ENCODE results near the gene NCBP3. TPM values are rescaled to one million over a fixed set of nuclear protein-coding genes. Genes with fewer than 3 reads are reported as not detected.

NCBP3 gene
- total and polyA plus RNA-seq, 2 donors (not counting 3 experiments of a cell fraction or from before 2014, with no cell fraction given): 18.2 to 51.1 TPM

GRCh38 chr17:3768341-3768740 lies 77.7 kb downstream of the NCBP3 start:
- no peaks in the 10 kb centered on the region for H3K27me3 ChIP-seq (ENCODE audit: control insufficient read depth in 2 of 2, insufficient read depth in 2 of 2, low read length in 2 of 2)
- no peak overlapping the region for H2AFZ ChIP-seq (ENCODE audit: low read depth, low read length)
- no peak overlapping the region for H3K4me3 ChIP-seq (replicated peaks in 1 of 3; ENCODE audit: insufficient read depth in 1 of 3, low read depth in 1 of 3, low read length in 3 of 3)
- no peaks in the 10 kb centered on the region for H3K9me1 ChIP-seq (replicated peaks; ENCODE audit: control insufficient read depth, extremely low read depth, insufficient read depth, low read length)
- H3K4me2 ChIP-seq (ENCODE audit: insufficient read depth, low read length): no peak overlapping the region
- FAIRE-seq (no peak), DNase-seq (ENCODE audit: low read depth, low spot score) (no peak)
- no peaks in the 10 kb centered on the region for H3K9me3 ChIP-seq (replicated peaks; ENCODE audit: control insufficient read depth, insufficient read depth, low read length)
- dilution Hi-C loops (cut with MboI; ENCODE audit: extremely low pct_ligation_motif_present, low sequenced_read_pairs) (no loop called here), intact Hi-C loops (cut with micrococcal nuclease) (no loop called here)
- H3K79me2 ChIP-seq (ENCODE audit: control insufficient read depth, insufficient read depth, low read length): no peaks in the 10 kb centered on the region
- BruUV-seq (replicated peaks): no TSS peak
- H3K36me3 ChIP-seq (ENCODE audit: control insufficient read depth in 2 of 2, extremely low read depth in 1 of 2, insufficient read depth in 2 of 2, low read length in 2 of 2): no peaks in the 10 kb centered on the region
- H3K27ac ChIP-seq (ENCODE audit: insufficient read depth, low read depth, low read length): no peak overlapping the region
- H3K9ac ChIP-seq (replicated peaks; ENCODE audit: extremely low read depth, insufficient read depth, low read length): no peak overlapping the region
- CTCF ChIA-PET: interaction anchor here (2.0 kb wide), 1 partner anchor 31 kb away, joined by 9 read pairs; no protein-coding TSS in a partner anchor
- H3K4me1 ChIP-seq (ENCODE audit: control insufficient read depth, extremely low read depth, insufficient read depth, low read length): peaks cover 2% of the 10 kb centered on the region
- H4K20me1 ChIP-seq (replicated peaks; ENCODE audit: control insufficient read depth, extremely low read depth, insufficient read depth, low read length): no peaks in the 10 kb centered on the region
- POLR2A ChIA-PET: no interaction called here
- TF ChIP-seq POLR2AphosphoS5 (IDR thresholded peaks at IDR 0.05; ENCODE audit: insufficient read depth, low read depth, low read length): no peak
- TF ChIP-seq MAX (IDR thresholded peaks at IDR 0.05; ENCODE audit: insufficient read depth, insufficient read length): no peak
- no peak for TF ChIP-seq EZH2 (IDR thresholded peaks at IDR 0.05; ENCODE audit: borderline replicate concordance, low read depth, low read length, severe bottlenecking)
- TF ChIP-seq GATA2 (IDR thresholded peaks at IDR 0.05; ENCODE audit: insufficient read depth, insufficient read length, low read depth, low read length): no peak
- TF ChIP-seq, protein P1, sequence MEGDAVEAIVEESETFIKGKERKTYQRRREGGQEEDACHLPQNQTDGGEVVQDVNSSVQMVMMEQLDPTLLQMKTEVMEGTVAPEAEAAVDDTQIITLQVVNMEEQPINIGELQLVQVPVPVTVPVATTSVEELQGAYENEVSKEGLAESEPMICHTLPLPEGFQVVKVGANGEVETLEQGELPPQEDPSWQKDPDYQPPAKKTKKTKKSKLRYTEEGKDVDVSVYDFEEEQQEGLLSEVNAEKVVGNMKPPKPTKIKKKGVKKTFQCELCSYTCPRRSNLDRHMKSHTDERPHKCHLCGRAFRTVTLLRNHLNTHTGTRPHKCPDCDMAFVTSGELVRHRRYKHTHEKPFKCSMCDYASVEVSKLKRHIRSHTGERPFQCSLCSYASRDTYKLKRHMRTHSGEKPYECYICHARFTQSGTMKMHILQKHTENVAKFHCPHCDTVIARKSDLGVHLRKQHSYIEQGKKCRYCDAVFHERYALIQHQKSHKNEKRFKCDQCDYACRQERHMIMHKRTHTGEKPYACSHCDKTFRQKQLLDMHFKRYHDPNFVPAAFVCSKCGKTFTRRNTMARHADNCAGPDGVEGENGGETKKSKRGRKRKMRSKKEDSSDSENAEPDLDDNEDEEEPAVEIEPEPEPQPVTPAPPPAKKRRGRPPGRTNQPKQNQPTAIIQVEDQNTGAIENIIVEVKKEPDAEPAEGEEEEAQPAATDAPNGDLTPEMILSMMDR (IDR thresholded peaks at IDR 0.05; ENCODE audit: extremely low read depth in 1 of 2, insufficient read depth in 1 of 2, low read depth in 1 of 2, low read length in 2 of 2): no peak
- no peak for TF ChIP-seq FOS (IDR thresholded peaks at IDR 0.05; ENCODE audit: borderline replicate concordance, insufficient read depth, low read length)
- TF ChIP-seq MYC (IDR thresholded peaks at IDR 0.05; ENCODE audit: low read depth, low read length): no peak
- TF ChIP-seq POLR2A (IDR thresholded peaks at IDR 0.05; ENCODE audit: low read depth, low read length): no peak
- TF ChIP-seq JUN (IDR thresholded peaks at IDR 0.05; ENCODE audit: borderline replicate concordance, insufficient read depth, insufficient read length, low read depth): no peak

All from endothelial cell of umbilical vein (primary cell).